GM19452 (cell line): ENCODE data around the gene TARP.
A peak's percentile ranks its signal among the peaks of the same experiment; 100 is the strongest.

Source experiments
- ATAC-seq: cut with Tn5 transposase; IDR thresholded peaks from one replicate; pipeline ENCODE4 v1.9.1; 2021; ENCODE audit not compliant: unreplicated experiment

The TARP gene

GRCh38 chr7:38273286-38273995 is at the start of gene TARP:
Gene TARP (minus strand): TSS chr7:38273636.
- ATAC-seq: no peak

- no peak for ATAC-seq
These were observed 49.7 kb upstream of the TARP start for GRCh38 chr7:38323156-38323555.

DNA sequence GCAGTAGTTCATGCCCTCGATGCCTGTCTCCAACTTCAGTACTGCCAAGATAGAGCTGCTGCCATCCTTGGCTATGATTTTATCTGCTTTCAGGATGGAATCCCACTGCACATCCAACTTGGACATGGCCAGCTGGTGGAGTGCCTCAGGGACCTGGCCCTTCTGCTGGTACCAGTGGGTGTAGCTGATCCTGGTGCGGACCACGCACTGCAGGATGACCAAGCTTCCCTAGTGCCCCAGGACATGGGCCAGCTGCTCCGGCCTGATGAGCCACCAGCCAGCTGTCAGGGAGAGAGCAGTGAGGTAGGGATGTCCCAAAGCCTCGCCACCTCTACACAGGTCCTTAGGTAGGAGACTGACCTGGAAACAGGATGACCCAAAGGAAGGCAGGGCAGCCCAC is 49.0 kb upstream of the TARP start:
- ATAC-seq: no peak

DNA sequence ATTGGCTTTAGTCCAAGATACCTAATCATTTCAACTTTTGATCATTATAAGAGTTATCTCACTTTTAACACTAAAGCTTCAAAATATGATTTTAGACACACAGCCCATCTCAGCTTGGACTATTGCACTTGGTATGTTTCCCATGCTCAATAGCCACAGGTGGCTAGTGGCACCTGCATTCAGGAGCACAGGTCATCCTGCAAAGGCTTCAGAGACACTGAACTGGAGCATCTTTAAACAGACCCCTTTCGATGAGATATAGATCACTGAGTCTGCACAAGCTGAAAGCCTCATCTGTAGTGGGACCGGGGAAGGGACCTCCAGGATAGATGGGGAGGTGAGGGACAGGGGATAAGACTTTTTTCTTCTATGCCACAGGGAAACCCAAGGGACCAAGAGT is 48.5 kb upstream of the TARP start:
- ATAC-seq: no peak

DNA sequence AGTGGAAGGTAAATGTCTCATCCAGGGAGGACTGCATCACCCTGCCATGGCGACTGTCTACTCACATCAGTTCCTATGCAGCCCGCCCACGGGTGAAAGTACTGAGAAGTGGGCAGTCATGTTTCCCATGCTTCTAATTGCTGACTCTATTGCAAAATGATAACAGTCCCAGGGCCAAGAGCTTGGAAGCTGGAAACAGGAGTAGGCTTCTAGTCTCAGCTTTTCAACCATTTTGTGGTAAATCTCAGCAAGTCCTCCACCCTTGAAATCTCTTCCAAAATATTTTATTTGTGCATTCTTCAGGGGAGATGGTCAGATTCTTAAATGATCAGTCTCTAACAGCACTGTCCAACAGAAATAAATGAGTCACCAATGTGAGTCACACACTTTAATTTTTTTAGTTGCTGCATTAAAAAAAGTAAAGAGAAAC is 48.1 kb upstream of the TARP start:
- ATAC-seq: no peak

DNA sequence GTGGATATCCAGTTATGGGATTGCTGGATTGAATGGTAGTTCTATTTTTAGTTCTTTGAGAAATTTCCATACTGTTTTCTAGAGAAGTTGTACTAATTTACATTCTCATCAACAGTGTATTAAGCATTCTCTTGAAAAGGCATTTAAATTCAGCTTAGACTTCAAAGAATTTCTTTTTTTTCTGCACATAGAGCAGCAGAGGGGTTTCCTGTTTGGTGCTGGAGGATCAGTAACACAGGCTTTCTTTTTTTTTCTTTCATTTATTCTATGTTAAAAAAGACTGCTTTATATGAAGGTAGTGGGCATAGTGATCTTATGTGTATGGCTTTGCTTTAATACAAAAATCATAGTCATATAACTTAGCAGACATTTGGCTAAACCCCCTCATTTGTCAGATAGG is 47.6 kb upstream of the TARP start:
- ATAC-seq: no peak

- no peak for ATAC-seq
These were observed 46.4 kb upstream of the TARP start for GRCh38 chr7:38319873-38320272.

DNA sequence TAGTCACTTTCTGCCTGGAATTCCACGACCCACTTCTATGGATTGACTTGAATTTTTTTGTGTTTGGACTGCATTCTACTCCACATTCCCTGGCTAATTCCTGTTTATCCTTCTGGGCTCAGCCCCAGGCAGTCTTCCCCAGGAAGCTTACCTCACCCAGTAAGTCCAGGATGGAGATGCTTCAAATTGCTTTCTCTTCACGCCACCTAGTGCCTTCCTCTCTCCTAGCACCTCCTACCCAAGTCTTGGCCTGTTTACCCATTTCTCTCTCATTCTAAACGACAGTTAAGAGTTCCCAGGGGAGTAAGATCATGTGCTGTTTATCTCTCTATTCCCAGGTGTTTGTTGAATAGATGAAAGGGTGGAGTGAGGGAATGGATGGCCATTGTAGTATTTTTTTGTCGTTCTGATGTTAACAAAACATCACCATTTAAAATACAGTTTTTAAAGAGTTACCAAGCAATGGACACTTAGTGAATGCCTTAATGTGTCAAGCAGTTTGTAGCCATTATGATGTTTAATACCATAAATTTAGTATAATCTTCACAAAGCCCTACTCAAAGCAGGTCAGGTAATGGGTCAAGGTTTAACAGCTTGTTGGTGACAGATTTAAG is 45.5 kb upstream of the TARP start:
- peak; percentile 65 for ATAC-seq

DNA sequence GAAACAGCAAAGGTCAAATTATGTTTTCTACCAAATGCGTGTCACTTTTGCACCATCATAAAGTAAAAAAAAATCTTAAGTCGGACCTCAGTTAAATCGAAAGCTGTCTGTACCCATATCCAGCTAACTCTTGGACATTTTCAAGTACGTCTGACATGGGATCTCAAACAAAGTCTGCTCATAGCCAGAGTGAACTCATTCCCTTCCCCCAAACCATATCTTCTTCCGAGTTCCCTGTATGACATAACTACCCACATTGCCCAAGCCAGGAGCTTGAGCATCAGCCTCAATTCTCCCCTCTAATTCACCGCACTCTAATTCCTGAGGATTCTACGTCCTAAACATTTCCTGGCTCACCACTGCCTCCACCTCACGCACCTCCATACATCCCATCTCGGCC is 44.8 kb upstream of the TARP start:
- no peak for ATAC-seq

GRCh38 chr7:38317515-38317914 is 44.1 kb upstream of the TARP start:
- ATAC-seq: no peak

DNA sequence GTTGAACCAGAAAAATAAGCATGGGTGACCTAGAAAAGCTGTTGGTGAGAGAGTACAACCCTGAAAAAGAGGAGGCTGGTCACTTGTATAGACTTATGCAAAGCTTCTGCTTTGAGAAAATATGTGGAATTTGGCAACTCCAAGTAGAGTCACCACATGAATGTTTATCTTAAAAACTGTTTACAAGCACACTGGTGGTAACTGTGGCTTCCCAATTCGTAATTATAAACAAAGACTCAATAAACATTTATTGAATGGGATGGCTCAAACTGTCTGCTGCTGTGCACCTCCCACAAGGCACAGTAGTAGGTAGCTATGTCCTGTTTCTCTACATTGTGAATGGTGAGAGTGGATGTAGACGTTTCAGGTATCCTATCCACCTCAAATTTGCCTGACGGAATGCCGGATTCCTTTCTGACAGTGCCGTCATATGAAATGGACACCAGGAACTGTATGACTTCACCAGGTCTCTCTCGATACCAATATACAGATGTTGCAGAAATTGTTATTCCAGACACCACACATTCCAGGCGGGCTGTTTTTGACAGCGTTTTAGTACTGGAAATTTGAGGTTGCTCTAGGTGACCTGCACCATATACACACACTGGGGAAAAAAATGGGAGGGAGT is 43.4 kb upstream of the TARP start:
- ATAC-seq: no peak

- no peak for ATAC-seq
These were observed 42.0 kb upstream of the TARP start for GRCh38 chr7:38315410-38315809.

DNA sequence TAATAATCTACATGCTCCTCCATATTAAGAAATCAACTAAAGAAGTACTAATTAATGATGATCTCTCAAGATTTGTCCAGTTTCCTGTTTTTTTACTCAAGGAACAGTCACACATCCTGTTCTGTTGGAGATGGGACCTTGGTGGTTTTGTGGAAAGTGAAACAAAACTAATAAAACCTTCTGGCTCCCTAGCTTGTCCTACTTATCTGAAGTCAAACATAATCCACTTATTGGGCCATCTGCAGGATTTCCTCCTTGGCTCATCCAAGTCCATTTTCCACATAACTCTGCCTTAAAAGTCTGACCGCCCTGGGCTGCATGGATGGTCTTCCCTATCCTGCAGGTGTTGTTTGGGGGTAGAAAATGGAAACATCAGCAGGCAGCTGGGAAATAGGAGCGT is 39.4 kb upstream of the TARP start:
- no peak for ATAC-seq

- no peak for ATAC-seq
These were observed 38.0 kb upstream of the TARP start for GRCh38 chr7:38311329-38311937.

- ATAC-seq: no peak
These were observed 37.2 kb upstream of the TARP start for GRCh38 chr7:38310591-38311101.

GRCh38 chr7:38309555-38309954 is 36.1 kb upstream of the TARP start:
- ATAC-seq: no peak

DNA sequence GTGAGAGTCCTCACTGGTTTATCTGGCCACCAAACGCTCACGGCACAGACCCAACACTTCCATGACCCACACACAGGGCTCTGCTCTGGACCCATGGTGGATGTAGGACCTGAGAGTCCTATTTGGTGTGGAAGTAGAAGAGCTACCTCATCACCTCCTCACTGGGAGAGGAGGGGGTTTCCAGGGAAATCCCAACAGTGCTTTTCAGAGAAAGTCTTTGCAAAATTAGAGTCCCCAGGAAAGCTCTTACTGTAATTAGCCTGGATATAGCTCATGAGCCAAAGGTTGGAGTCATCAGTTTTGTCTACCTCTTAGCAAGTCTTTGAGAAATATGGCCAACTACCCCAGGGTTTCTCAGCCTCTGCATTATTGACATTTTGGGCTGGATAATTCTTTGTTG is 34.7 kb upstream of the TARP start:
- no peak for ATAC-seq

GRCh38 chr7:38307640-38308039 is 34.2 kb upstream of the TARP start:
- no peak for ATAC-seq

DNA sequence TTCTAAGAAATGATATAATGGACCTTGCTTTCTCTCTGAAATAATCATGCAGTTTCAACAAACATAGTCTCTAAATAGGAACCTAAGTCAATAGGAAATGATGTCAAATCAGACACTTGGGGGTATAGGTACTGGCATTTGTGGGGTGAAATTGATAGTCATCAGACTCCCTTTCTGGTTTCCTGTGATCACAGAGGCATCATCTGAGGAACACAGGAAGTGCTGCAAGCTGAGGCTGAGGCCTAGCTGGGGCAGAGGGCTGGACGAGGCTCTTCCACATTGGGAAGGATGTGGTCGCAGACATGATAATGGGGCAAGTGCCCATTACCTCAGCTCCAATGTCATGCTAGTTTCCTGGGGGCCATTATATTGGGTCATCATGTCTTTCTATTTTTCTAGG is 33.5 kb upstream of the TARP start:
- ATAC-seq: no peak

DNA sequence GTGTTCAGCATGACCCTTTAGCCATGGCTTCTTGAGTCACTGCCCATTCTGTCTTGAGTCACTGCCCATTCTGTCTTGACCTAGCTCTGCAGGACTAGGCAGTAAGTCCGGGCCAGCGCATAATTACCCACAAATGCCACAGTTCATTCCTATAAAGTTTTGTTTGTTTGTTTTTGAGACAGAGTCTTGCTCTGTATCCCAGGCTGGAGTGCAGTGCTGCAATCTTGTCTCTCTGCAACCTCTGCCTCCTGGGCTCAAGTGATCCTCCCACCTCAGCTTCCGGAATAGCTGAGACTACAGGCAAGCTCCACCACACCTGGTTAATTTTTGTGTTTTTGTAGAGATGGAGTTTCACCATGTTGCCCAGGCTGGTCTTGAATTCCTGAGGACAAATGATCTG is 32.7 kb upstream of the TARP start:
- ATAC-seq: no peak

DNA sequence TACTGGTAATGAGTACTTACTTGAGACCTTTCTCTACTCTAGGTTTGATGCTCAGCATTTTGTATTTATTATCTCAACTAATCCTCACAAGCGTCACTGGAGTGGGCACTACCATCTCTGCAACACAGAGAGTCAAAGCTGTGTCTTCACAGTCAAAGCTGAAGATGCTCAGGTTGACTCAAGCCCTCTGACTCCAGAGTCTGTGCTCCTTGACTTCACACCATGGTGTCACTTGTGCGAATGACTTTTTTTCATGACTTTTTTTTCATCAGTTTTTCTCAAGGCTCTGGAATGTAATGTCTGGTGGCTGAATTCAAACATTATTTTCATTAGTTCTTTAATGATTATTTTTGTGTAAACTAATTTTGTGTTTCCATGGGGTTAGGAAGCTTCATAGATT is 30.4 kb upstream of the TARP start:
- ATAC-seq: no peak

GRCh38 chr7:38300175-38300574 is 26.7 kb upstream of the TARP start:
- ATAC-seq: no peak
